Effector memory CD4-positive, alpha-beta T cell (primary cell): ENCODE measurements around the gene AQP3.
A peak's percentile ranks its signal among the peaks of the same experiment; 100 is the strongest.
"Not testable (repeated sequence)": the region's sequence is repeated elsewhere in the genome, so short reads cannot be mapped to it uniquely, and the experiment has no call there.

Experiments
- DNase-seq, 3 donors: peaks; one replicate each; pipeline ENCODE4 v3.0.0-alpha.2; 2020
- H3K27ac ChIP-seq: 2 replicates; pipeline ENCODE4 v1.7.0; 2013; ENCODE audit warnings: mild to moderate bottlenecking, low read length, moderate library complexity; ENCODE audit not compliant: insufficient read depth, poor library complexity, severe bottlenecking
- H3K27me3 ChIP-seq: replicated peaks from 2 replicates; pipeline ENCODE4 v1.7.0; 2013; ENCODE audit warnings: mild to moderate bottlenecking, low read length; ENCODE audit not compliant: insufficient read depth, control insufficient read depth, poor library complexity, severe bottlenecking
- H3K36me3 ChIP-seq: 2 replicates; pipeline ENCODE4 v1.7.0; 2013; ENCODE audit warnings: mild to moderate bottlenecking, low read length, moderate library complexity; ENCODE audit not compliant: control insufficient read depth, insufficient read depth
- H3K4me1 ChIP-seq: 2 replicates; pipeline ENCODE4 v1.7.0; 2013; ENCODE audit warnings: low read length, mild to moderate bottlenecking; ENCODE audit not compliant: control insufficient read depth, insufficient read depth, poor library complexity, severe bottlenecking
- H3K4me3 ChIP-seq: 2 replicates; pipeline ENCODE4 v1.7.0; 2013; ENCODE audit warnings: low read length, low read depth, mild to moderate bottlenecking; ENCODE audit not compliant: insufficient read depth, poor library complexity, severe bottlenecking
- H3K9me3 ChIP-seq: 2 replicates; pipeline ENCODE4 v1.7.0; 2013; ENCODE audit warnings: mild to moderate bottlenecking, low read length, moderate library complexity; ENCODE audit not compliant: control insufficient read depth

The AQP3 gene

GRCh38 chr9:33454661-33455026, 7.3 kb upstream of the AQP3 start:
- Histone ChIP-seq H3K4me1 (peaks cover 65% of the 10 kb centered on the region), H3K27ac (peak overlapping the region; percentile 19)
- not testable (repeated sequence) for H3K9me3 ChIP-seq, DNase-seq, H3K4me3 ChIP-seq, H3K36me3 ChIP-seq, H3K27me3 ChIP-seq

- no peaks in the 10 kb centered on the region for H3K9me3 ChIP-seq
- H3K36me3 ChIP-seq = no peaks in the 10 kb centered on the region
- peak overlapping the region; percentile 19 for H3K27ac ChIP-seq
- no peaks in the 10 kb centered on the region for H3K27me3 ChIP-seq
- no peak for DNase-seq
- peaks cover 60% of the 10 kb centered on the region for H3K4me1 ChIP-seq
- no peak overlapping the region for H3K4me3 ChIP-seq
Observed at GRCh38 chr9:33453999-33454660, 6.7 kb upstream of the AQP3 start.

- Histone ChIP-seq H3K4me1 (peaks cover 55% of the 10 kb centered on the region), H3K27ac (peak overlapping the region; percentile 53), H3K4me3 (no peak overlapping the region), H3K36me3 (no peaks in the 10 kb centered on the region), H3K27me3 (no peaks in the 10 kb centered on the region), H3K9me3 (no peaks in the 10 kb centered on the region)
- no peak for DNase-seq
Observed at GRCh38 chr9:33453286-33453860, 6.0 kb upstream of the AQP3 start.

GRCh38 chr9:33452828-33453271, 5.5 kb upstream of the AQP3 start:
- no peaks in the 10 kb centered on the region for H3K9me3 ChIP-seq
- H3K27ac ChIP-seq = peak overlapping the region; percentile 53
- peaks cover 55% of the 10 kb centered on the region for H3K4me1 ChIP-seq
- H3K27me3 ChIP-seq = no peaks in the 10 kb centered on the region
- no peaks in the 10 kb centered on the region for H3K36me3 ChIP-seq
- peak; percentile 17 to 31 (median 30) for DNase-seq
- H3K4me3 ChIP-seq = no peak overlapping the region

GRCh38 chr9:33450621-33451146, 3.3 kb upstream of the AQP3 start:
- DNase-seq = no peak
- Histone ChIP-seq H3K36me3 (no peaks in the 10 kb centered on the region), H3K27me3 (no peaks in the 10 kb centered on the region), H3K9me3 (no peaks in the 10 kb centered on the region), H3K27ac (no peak overlapping the region), H3K4me3 (no peak overlapping the region), H3K4me1 (peaks cover 48% of the 10 kb centered on the region)

GRCh38 chr9:33449715-33450114, 2.3 kb upstream of the AQP3 start:
- Histone ChIP-seq H3K4me3 (no peak overlapping the region), H3K4me1 (peaks cover 54% of the 10 kb centered on the region), H3K9me3 (no peaks in the 10 kb centered on the region), H3K27ac (no peak overlapping the region), H3K36me3 (no peaks in the 10 kb centered on the region), H3K27me3 (no peaks in the 10 kb centered on the region)
- no peak for DNase-seq

GRCh38 chr9:33447799-33448553, 583 bp upstream of the AQP3 start:
- H3K27me3 ChIP-seq = no peaks in the 10 kb centered on the region
- H3K4me3 ChIP-seq = peak overlapping the region; percentile 77
- H3K27ac ChIP-seq = peak overlapping the region; percentile 77
- peaks cover 9% of the 10 kb centered on the region for H3K36me3 ChIP-seq
- no peaks in the 10 kb centered on the region for H3K9me3 ChIP-seq
- peaks cover 49% of the 10 kb centered on the region for H3K4me1 ChIP-seq
- DNase-seq = no peak

GRCh38 chr9:33446240-33446945, 1.0 kb downstream of the AQP3 start:
- Histone ChIP-seq H3K4me3 (peak overlapping the region; percentile 77), H3K27ac (peak overlapping the region; percentile 77), H3K4me1 (peaks cover 40% of the 10 kb centered on the region), H3K36me3 (peaks cover 25% of the 10 kb centered on the region), H3K27me3 (no peaks in the 10 kb centered on the region), H3K9me3 (no peaks in the 10 kb centered on the region)
- peak; percentile 38 to 62 (median 57) for DNase-seq

- H3K4me3 ChIP-seq = peak overlapping the region; percentile 77
- H3K27me3 ChIP-seq = no peaks in the 10 kb centered on the region
- H3K4me1 ChIP-seq = peaks cover 40% of the 10 kb centered on the region
- H3K36me3 ChIP-seq = peaks cover 28% of the 10 kb centered on the region
- DNase-seq = peak in 2 of 3 donors; percentile 31 to 43
- peak overlapping the region; percentile 77 for H3K27ac ChIP-seq
- H3K9me3 ChIP-seq = no peaks in the 10 kb centered on the region
Observed at GRCh38 chr9:33445389-33446239, 1.8 kb downstream of the AQP3 start.
